ENCODE data around the gene TMEM138.

Gene TMEM138

DNA sequence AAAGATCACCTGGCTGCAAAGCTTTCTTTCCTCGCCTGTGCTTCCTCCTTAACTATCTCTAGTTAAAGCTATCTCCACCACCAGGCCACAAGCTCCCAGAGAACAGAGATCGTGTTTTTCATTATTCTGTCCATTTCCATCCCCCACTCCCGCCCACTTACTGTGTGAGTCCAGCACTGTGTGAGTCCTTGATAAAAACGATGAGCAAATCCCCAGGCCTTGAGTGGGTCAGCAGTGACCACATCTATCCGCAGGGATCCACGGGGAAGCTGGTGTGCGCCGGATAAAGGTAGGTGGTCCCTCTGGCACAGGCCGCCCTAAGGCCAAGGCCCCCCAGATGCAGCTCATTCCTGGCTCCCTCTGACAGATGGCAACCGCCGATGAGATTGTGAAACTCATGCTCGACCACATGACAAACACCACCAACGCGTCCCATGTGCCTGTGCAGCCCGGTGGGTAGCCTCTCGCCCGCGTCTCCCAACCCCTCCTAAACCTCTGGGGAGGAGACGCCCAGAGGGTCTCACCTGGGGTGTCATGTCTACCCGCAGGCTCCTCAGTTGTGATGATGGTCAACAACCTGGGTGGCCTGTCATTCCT, 19.9 kb upstream of the TMEM138 start:
- no peak for DNase-seq

DNA sequence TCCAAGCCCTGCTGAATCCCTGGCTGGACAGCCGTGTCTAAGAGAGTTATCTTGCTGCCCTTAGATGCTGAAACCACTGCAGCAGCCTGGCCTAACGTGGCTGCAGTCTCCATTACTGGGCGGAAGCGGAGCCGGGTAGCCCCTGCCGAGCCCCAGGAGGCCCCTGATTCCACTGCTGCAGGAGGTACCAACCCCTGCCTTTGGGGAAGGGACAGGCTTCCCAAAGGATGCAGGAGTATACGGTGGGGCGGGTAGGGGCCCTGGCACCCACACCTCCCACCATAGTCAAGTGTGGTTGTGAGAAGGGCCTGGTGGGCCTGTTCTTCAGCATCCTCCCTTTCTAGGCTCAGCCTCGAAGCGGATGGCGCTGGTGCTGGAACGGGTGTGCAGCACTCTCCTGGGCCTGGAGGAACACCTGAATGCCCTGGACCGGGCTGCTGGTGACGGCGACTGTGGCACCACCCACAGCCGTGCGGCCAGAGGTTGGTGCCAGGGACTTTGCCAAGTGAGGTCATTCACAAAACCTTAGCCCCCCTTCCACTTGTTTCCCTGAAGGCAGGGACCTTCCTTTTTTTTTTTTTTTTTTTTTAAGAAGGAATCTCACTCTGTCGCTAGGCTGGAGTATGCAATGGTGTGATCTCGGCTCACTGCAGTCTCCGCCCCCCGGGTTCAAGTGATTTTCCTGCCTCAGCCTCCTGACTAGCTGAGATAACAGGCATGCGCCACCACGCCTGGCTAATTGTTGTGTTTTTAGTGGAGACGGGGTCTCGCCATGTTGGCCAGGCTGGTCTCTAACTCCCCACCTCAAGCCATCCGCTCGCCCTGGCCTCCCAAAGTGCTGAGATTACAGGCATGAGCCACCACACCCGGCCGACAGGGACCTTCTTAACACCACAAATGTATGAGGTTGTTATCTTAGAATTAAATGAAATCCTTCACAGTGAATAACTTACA, 18.1 kb upstream of the TMEM138 start:
- no peak for DNase-seq

DNA sequence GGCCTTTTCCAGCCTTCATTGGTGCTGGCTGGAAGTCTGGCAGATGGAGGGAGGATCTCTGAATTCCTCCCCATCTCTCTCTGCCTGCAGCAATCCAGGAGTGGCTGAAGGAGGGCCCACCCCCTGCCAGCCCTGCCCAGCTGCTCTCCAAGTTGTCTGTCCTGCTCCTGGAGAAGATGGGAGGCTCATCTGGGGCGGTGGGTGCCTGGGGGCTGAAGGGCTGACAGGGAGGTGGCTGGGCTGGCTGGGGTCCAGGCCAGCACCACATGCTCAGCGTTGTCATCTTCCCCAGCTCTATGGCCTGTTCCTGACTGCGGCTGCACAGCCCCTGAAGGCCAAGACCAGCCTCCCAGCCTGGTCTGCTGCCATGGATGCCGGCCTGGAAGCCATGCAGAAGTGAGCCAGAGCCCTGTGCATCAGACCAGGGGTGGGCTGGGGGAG, 17.0 kb upstream of the TMEM138 start:
- no peak for DNase-seq

DNA sequence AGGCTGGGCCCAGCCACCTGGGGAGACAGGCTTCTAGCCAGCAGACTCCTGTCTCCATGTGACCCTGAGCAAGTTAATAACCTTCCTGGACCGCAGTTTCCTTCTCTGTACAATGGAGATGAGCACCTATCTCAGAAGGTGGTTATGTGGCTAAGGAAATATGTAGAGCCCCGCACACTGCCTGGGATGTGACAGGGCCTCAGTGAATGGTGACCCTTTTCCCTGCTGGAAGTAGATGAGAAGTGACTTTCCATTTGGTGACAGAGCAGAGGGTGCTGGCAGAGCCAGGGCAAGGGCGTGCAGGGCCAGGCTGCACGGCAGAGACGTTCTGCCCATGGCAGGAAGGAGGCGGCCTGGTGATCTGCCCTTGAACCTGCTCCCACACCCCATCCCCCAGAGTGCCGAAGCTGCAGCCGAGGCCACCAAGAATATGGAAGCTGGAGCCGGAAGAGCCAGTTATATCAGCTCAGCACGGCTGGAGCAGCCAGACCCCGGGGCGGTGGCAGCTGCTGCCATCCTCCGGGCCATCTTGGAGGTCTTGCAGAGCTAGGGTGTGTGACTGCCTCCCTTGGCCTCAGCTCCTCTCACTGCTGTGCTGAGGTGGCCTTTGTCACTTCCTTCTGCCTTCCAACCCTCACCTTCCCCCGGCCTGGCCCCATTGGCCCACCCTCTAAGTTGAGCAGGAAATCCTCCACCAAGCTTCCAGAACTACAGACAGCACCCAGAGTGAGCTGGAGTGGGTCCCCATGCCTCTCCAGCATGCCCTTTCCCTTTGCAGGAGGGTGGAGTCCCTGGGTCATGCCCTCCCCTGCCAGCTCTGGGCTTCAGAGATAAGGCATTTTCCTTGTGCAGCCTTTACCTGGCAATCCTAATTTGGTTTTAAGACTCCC, 16.0 kb upstream of the TMEM138 start:
- no peak for DNase-seq

DNA sequence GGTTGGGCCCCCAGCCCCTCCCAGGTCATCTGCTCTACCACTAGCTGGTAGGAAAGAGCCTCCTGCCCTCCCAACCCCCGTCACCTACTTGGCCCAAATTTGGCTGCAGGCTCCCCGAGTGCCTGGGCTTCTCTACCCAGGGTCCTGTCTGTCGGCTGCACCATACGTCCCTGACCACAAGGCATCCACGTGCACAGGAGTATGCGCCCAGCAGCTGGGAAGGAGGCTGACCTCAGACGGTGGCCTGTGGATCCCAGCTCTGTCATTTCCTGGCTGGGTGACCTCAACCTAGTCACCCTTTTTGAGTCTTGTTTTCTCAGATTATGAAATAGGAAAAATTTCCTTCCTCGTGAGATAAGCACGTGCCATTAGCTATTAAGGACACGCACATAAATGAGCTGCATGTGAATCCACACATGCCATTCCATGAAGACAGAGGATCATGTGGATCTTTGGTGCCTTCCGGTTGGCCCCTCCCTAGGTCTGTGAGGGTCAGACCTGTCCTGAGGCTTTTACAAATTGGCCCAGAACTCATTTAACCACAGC, 14.2 kb upstream of the TMEM138 start:
- DNase-seq: no peak

DNA sequence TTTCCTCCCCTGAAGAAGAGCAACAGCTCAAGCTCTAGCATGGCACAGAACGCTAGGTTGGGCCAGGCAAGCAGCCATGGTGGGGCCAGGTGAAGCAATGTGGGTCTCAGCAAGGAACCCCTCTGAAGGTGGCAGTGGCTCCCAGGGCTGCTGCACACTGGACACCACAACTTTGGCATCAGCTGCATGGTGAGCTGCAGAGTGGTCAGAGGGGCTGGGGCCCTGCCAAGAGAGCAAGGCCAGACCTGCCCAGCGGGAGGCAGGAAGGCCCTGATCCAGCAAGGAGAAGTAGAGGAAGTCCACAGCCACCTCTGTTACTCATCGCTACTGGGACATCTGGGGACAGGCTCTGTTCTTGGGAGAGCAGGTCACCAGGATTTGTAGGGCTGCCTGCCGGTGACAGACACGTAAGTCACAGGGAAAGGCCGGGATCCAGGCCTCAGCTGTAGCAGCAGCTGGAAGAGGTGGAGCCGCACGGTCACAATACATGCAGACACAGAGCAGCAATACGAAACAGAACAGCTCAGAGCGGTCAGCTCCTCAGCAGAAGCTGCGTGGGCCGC, 12.9 kb upstream of the TMEM138 start:
- no peak for DNase-seq

DNA sequence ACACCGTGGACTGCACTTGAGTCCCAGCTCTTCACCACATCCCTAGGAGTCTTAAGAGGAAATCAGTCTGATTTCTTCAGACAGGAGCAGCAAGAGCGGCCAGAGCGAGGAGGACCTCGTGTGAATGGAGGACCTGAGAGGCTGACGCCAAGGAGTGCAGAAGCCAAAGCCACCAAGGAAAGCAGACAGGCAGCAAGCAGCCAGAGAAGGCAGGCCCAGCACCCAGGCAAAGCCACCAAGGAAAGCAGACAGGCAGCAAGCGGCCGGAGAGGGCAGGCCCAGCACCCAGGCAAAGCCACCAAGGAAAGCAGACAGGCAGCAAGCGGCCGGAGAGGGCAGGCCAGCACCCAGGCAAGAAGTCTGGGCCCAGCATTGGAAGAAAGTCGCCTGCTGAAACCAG, 12.3 kb upstream of the TMEM138 start:
- DNase-seq: no peak

DNA sequence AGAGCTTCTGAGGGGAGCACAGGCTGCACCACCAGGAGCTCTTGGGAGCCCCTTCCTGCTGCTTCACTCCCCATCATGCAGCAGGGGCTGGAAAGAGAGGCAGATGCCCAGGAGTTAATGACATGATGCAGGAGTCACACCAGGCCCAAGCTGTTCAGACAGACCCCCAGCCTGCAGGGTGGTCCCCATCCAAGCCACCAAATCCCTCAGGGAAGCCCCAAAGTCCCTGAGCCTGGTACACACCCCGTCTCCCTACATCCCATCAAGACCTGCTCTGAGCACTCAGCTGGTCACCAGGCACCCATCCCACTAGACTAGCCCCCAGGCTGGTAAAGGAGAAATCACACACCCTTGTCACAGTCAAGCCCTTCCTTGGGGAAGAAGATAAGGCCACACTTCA, 11.8 kb upstream of the TMEM138 start:
- no peak for DNase-seq

DNA sequence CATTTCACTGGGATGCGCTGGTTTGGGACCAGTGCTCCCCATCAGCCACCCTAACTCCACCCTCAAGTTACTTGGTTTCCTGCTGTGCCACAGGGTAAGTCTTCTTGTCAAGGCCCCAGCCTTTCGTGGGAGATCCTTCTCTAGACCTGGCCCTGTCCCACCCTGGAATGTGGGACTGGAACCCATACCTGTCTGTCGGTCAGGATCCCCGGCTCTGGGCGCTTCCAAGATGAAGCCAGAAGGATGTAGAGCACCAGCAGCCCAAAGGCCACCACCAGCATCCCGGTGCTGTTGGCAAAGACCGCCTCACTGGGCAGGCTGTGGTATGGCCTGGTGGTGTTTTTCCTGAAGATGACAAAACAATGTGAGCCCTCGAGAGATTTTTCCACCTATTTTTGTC, 11.4 kb upstream of the TMEM138 start:
- DNase-seq: no peak

DNA sequence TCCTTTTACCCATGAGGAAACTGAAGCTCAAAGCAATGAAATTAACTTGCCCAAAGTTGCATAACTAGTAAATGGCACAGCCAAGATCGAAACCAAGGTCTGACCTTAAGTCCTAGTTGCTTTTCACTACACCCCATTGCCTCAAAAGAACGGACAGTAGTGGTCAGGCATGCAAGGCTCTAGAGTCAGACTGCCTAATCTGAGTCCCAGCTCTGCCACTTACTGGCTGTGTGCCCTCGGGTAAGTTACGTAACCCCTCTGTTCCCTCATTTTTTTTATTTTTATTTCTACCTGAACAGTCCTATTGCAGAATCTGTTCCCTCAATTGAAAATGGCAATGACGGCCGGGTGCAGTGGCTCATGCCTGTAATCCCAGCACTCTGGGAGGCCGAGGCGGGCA, 10.1 kb upstream of the TMEM138 start:
- no peak for DNase-seq

DNA sequence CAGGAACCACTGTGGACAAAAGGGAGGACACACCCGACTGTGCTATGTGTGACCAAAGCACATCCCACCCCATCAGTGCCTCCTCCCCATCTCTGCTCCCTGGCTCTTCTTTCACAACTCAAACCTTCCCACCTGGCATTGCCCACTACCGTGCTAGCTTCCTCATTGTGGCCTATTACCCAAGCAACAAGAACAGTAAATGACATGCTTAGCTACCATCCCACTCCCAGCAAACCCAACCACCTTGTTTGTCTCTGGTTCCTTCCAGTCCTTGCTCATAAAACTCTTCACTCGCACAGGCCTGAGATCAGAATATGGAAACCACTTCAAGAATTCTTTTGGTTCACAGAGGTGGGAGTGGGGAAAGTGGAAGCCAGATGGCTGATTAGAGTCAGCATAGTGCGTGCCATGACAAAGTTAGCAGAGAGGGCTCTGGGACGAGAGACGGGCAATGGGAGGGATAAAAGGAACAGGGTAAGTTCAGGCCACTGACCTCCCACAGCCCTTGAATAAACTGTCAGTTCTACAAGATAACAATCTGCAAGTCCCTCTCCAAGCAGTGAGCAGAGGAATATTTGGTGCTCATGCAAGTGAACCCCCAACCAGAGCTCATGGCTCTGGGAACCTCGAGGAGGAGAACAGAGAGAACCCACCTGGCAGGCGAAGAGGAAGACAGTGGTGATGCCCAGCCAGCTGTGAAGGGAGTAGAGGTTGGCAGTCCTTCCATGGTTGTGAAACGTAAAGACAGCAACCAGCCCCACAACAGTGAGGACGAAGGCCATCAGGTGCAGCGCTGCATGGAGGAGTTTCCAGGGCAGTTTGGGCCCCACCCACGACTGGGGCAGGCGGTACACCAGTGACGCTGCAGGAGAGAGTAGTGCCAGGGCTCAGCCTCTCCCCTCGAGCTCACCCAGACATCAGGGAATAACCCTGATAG, 8.8 kb upstream of the TMEM138 start:
- no peak for DNase-seq

DNA sequence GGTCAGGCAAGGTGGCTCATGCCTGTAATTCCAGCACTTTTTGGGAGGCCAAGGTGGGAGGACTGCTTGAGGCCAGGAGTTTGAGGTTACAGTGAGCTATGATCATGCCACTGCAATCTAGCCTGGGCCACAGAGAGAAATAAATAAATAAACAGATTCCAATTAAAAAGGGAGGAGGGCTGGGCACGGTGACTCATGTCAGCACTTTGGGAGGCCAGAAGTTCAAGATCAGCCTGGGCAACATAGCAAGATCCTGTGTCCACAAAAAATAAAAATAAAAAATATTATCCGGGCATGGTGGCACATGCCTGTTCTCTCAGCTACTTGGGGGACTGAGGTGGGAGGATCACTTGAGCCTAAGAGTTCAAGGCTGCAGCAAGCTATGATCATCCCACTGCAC, 8.0 kb upstream of the TMEM138 start:
- no peak for DNase-seq

DNA sequence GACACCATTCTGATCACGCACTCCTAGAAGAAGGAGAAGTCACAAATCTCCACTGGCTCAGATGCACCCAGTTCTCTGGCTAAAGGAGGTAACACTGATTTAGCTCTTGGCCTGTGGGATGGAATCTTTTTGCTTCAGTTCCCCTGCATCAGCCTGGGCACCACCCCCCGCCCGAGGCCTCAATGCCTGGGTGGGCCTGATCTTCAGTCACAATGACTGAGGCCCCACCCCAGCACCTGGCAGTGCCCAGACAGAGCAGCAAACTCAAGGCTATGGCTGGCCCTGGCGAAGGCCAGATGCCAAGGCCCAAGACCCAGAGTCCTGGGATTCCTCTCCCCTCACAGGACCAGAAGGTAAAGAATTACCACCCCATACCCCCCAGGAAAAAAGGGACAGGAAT, 5.5 kb upstream of the TMEM138 start:
- no peak for DNase-seq

DNA sequence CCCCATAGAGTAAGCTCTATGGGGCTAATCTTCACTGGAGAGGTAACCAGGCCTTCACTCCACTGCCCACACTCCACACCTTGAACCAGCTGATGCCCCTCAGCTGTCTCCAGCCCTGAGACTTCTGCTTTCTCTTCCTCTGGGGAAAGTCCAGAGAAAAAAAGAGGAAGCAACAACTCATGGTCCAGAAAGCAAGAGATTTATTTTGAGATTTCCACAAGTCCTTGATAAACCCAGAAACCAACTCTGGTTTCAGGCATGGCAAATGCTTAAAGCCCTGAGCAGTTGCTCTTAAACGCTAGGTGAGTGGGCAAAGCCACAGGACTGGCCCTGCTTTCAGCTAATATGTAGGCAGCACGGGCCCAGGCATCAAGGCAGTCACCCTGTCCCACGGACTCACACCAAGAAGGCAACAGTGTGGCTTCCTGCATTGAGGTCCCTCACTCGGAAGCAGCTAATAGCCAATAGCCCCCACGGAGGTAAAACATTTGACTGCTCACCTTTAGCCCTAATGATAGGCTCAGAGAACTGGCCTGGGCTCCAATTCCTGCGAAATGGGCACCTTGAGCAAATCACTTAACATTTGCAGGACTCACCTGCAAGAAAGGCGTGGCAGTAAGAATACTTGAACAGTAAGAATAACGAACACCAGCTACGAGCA, 4.8 kb upstream of the TMEM138 start:
- no peak for DNase-seq

DNA sequence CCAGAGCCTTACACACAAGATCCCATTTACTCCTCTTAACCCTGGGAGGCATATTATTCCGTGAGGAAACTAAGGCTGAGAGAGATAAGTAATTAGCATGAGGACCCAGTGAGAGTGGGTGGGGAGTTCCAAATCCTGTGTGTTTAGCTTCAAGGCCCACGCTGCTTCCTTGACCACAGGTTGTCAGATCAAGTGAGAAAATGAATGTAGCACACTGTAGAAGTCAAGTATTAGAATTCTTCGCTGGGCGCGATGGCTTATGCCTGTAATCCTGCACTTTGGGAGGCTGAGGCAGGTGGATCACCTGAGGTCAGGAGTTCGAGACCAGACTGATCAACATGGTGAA, 4.3 kb upstream of the TMEM138 start:
- DNase-seq: no peak

DNA sequence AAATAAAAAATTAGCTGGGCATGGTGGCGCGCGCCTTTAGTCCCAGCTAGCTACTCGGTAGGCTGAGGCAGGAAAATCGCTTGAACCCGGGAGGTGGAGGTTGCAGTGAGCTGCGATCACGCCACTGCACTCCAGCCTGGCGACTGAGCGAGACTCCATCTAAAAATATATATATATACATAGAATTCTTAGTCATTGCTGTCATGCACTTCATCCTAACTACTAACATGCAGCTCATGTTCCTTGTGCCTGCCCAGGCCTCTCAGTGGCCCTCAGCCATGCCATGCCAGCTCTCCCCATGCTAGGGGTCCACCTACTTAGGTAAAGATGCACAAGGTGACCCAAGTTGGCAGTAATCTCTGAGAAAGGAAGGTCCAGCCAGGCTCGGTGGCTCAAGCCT, 3.6 kb upstream of the TMEM138 start:
- DNase-seq: no peak

DNA sequence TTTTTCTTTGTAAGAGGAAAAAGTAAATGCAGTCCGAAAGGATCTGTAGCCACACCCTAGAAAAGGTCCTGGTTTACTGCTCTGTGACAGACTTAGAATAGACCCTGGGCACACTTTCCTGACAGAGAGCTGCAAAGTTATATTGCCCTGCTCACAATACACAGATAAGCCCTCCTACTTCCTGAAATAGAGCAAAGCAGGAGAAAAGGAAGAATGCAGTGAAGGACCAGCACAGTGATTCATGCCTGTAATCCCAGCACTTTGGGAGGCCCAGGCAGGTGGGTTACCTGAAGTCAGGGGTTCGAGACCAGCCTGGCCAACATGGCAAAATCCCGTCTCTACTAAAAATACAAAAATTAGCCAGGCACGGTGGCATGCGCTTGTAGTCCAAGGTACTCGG, 2.7 kb upstream of the TMEM138 start:
- DNase-seq: no peak

DNA sequence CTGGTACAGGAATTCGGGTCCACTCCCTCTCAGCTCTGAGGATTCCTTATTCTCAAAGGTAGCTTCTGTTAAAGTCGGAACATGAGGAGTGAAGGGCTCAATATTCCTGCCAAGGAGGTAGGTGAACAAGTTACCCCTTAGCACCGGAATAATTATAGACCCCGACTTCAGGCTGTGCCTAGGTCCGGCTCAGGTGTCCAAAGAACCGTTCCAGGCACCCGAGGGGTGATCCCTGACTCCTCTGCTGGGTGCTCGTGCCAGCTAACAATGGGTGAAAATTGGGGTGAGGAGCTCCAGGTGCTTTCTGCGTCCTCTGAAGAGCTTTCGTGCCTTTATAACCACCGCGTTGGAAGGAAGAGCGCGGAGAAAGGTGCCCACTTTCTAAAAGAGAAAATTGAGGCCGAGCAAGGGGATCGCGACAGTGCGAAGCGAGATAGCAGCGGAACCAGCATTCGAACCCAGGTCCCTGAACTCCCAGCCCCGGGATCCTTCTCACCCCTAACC, 885 bp upstream of the TMEM138 start:
- DNase-seq: no peak

DNA sequence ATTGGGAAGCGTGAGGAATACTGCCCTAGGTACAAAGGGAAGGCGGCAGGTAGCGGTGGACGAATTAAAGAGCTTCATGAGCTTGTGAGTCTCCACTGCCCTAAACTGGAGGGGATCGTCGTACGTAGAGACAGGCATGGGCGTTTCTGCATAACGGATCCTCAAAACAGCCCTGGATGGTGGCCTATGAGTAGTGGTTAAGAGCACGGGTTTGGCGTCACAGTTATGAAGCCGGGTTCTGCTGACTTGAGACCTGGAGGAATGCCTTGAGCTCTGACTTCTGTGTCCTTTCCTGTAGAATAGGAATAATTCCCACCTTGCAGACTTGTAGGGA, 335 bp downstream of the TMEM138 start:
- no peak for DNase-seq

DNA sequence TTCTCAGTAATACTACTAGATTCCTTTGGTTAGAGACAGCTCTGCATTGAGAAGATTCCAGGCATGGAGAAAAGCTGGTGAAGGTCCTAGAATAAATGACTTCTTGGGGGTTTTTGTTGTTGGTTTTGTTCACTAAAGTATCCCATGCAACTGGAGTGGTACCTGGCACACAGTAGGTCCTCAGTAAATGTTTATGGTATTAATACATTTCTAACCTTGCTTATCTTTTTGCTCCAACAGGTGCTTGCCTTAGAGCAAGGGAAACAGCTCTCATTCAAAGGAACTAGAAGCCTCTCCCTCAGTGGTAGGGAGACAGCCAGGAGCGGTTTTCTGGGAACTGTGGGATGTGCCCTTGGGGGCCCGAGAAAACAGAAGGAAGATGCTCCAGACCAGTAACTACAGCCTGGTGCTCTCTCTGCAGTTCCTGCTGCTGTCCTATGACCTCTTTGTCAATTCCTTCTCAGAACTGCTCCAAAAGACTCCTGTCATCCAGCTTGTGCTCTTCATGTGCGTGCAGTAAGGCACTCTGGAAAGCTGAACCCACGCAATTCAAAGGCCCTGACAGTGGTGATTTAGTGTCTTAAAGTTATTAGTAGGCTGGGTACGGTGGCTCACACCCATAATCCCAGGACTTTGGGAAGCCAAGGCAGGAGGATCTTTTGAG, 2.0 kb downstream of the TMEM138 start:
- no peak for DNase-seq

DNA sequence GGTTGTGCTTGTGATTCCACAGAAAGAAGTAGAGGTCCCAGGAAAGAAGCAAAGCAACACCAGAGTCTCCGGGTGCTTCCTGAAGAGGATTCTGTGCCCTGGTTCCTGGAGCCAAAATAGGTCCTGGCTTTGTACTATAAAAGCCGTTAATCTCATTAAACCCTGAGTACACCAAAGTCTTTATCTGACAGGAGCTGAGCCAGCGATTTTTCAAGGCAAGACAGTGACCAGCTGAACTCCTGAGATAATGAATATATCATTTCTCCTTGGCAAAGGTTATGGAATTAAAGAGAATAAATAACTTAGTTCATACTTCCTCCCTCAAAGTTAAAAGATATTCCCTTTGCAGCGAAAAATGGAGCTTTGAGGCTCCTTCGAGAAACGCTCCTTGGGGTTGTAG, 5.2 kb downstream of the TMEM138 start:
- no peak for DNase-seq
